Measurements from ENCODE around the gene CEP112.

DNA sequence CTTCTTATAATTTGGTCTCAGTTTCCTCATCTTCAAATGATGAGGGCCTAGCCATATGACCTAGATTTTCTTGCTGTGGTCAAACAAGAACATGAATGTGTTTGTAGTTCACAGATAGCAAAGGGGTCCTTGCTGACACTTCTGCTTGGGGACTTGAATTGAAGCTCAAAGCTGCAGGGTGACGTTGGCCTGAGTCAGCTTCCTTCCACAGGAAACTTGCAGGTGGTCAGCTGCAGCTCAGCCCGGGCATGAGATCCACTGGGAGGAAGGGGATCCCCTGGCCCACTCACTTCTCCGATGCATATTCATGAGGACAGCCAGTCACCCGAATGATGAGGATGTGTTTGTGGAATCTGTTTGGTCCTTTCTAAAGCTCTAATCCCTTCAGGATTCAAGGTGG is 587.9 kb downstream of the CEP112 start:
- TF ChIP-seq, protein P1, sequence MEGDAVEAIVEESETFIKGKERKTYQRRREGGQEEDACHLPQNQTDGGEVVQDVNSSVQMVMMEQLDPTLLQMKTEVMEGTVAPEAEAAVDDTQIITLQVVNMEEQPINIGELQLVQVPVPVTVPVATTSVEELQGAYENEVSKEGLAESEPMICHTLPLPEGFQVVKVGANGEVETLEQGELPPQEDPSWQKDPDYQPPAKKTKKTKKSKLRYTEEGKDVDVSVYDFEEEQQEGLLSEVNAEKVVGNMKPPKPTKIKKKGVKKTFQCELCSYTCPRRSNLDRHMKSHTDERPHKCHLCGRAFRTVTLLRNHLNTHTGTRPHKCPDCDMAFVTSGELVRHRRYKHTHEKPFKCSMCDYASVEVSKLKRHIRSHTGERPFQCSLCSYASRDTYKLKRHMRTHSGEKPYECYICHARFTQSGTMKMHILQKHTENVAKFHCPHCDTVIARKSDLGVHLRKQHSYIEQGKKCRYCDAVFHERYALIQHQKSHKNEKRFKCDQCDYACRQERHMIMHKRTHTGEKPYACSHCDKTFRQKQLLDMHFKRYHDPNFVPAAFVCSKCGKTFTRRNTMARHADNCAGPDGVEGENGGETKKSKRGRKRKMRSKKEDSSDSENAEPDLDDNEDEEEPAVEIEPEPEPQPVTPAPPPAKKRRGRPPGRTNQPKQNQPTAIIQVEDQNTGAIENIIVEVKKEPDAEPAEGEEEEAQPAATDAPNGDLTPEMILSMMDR (IDR thresholded peaks at IDR 0.05; ENCODE audit: low read depth, low read length), result no peak
- TF ChIP-seq POLR2A (IDR thresholded peaks at IDR 0.05; ENCODE audit: extremely low read depth, insufficient read length), result no peak

Data from NB4 (cell line).